Osteoblast (primary cell): Measurements from ENCODE around the gene FXYD7. TPM values are rescaled to one million over a fixed set of nuclear protein-coding genes. Genes with fewer than 3 reads are reported as not detected.
A peak's percentile ranks its signal among the peaks of the same experiment; 100 is the strongest.
"Not testable (repeated sequence)": the region's sequence is repeated elsewhere in the genome, so short reads cannot be mapped to it uniquely, and the experiment has no call there.

Experiments used
- DNase-seq: peaks from one replicate; pipeline ENCODE4 v3.0.0; 2011; ENCODE audit warnings: low spot score, mixed read lengths; ENCODE audit not compliant: insufficient read length; ENCODE audit errors: missing footprints
- H2AFZ ChIP-seq: 2 replicates; pipeline ENCODE4 v1.6.0; 2011; ENCODE audit warnings: mild to moderate bottlenecking, low read length
- H3K27ac ChIP-seq: 2 replicates; pipeline ENCODE4 v1.5.1; 2011; ENCODE audit warnings: mild to moderate bottlenecking, low read depth, low read length, moderate library complexity
- H3K27me3 ChIP-seq: 2 replicates; pipeline ENCODE4 v1.6.0; 2012; ENCODE audit warnings: mild to moderate bottlenecking, control low read depth, inconsistent platforms, low read length, moderate library complexity; ENCODE audit not compliant: insufficient read depth
- H3K36me3 ChIP-seq: 2 replicates; pipeline ENCODE4 v1.5.1; 2011; ENCODE audit warnings: mild to moderate bottlenecking, low read length, control low read depth, moderate library complexity; ENCODE audit not compliant: insufficient read depth
- H3K4me1 ChIP-seq: 2 replicates; pipeline ENCODE4 v1.5.1; 2011; ENCODE audit warnings: mild to moderate bottlenecking, low read length, control low read depth, moderate library complexity; ENCODE audit not compliant: insufficient read depth
- H3K4me2 ChIP-seq: 2 replicates; pipeline ENCODE4 v1.6.0; 2011; ENCODE audit warnings: mild to moderate bottlenecking, low read length; ENCODE audit not compliant: insufficient read depth
- H3K4me3 ChIP-seq: fragments of 200-600 bp; sonication (generic); 3 replicates; pipeline ENCODE4 v1.5.1; 2012; ENCODE audit warnings: mild to moderate bottlenecking, low read length, inconsistent platforms; ENCODE audit not compliant: insufficient read depth
- H3K79me2 ChIP-seq: 2 replicates; pipeline ENCODE4 v1.6.0; 2012; ENCODE audit warnings: mild to moderate bottlenecking, low read length, control low read depth, inconsistent platforms; ENCODE audit not compliant: insufficient read depth
- H3K9me3 ChIP-seq: 2 replicates; pipeline ENCODE4 v1.5.1; 2011; ENCODE audit warnings: low read depth, low read length, control low read depth
- H4K20me1 ChIP-seq: 2 replicates; pipeline ENCODE4 v1.6.0; 2012; ENCODE audit warnings: mild to moderate bottlenecking, low read length, control low read depth; ENCODE audit not compliant: insufficient read depth
- total RNA-seq: library from RNA; depleted of rRNA; stranded (reverse); fragments of >200 nt; gene quantifications from 2 replicates; pipeline ENCODE4 v1.2.3, GENCODE V29; 2012
- TF ChIP-seq, protein P1 (sequence below): IDR thresholded peaks from 2 replicates; pipeline ENCODE4 v1.5.1; 2011; ENCODE audit warnings: mild to moderate bottlenecking, low read depth, low read length, moderate library complexity; ENCODE audit errors: extremely low read depth

The FXYD7 gene
- total RNA-seq, 1 donor = not detected

DNA sequence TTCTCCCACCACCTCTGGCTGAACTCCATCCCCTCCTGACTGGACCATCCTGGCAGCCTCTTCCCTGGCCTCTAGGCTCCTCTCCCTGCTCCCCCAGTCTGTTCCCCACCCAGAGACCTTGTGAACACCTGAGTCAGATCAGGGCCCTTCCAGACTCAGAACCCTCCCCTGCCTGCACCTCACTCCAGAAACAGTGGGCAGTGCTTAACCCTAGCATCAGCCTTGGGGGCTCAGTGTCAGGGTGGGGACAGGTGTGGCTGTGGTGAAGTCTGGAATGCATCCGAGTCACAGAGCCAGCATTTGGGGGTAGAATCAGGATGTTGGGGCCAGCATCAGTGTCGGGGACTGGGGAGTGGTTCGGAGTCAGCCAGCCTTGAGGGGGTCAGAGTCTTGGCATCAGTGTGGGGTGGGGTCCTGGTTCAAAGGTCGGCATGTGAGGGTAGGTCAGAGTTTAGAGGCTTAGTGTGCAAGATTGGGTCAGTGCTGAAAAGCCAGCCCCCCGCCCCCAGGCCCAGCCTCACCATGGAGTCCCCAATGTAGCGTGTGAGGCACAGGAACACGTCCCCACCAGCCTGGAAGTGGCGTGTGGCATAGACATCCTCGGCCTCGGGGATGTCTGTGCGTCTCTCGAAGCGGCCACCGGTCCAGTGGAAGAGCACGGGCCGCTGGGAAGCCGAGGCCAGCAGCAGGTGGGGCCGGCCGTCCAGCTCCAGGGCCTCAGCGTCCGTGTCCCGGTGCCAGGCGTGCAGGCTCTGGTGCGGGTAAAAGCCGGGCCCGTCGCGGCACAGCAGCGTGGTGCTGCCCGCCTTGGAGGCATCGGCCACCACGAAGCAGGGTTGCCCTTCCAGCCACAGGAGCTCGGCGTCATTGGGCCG is 17.1 kb upstream of the FXYD7 start:
- Histone ChIP-seq H3K27me3 (no peaks in the 10 kb centered on the region), H4K20me1 (no peaks in the 10 kb centered on the region), H3K9me3 (no peaks in the 10 kb centered on the region), H2AFZ (no peak overlapping the region), H3K4me2 (no peak overlapping the region), H3K4me1 (peaks cover 29% of the 10 kb centered on the region), H3K36me3 (no peaks in the 10 kb centered on the region), H3K4me3 (no peak overlapping the region), H3K79me2 (no peaks in the 10 kb centered on the region), H3K27ac (no peak overlapping the region)
- DNase-seq = no peak
- TF ChIP-seq, protein P1, sequence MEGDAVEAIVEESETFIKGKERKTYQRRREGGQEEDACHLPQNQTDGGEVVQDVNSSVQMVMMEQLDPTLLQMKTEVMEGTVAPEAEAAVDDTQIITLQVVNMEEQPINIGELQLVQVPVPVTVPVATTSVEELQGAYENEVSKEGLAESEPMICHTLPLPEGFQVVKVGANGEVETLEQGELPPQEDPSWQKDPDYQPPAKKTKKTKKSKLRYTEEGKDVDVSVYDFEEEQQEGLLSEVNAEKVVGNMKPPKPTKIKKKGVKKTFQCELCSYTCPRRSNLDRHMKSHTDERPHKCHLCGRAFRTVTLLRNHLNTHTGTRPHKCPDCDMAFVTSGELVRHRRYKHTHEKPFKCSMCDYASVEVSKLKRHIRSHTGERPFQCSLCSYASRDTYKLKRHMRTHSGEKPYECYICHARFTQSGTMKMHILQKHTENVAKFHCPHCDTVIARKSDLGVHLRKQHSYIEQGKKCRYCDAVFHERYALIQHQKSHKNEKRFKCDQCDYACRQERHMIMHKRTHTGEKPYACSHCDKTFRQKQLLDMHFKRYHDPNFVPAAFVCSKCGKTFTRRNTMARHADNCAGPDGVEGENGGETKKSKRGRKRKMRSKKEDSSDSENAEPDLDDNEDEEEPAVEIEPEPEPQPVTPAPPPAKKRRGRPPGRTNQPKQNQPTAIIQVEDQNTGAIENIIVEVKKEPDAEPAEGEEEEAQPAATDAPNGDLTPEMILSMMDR = no peak

DNA sequence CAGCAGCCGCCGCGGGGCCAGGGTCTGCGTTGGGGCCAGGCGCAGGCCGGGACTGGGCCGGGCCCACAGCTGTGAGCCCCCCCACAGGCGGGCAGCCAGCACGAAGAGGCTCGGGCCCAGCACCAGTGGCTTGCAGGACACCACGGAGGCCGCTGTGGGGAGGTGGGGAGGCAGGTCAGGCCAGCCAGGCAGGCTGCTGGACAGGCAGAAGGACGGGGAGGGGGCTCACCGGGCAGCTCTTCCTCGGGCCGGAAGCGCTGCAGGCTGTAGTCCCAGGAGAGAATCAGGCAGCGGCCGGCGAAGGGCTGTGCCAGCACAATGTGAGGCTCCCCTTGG is 16.5 kb upstream of the FXYD7 start:
- H3K27ac ChIP-seq = no peak overlapping the region
- H2AFZ ChIP-seq = peak overlapping the region; percentile 41
- no peaks in the 10 kb centered on the region for H3K9me3 ChIP-seq
- H3K79me2 ChIP-seq = no peaks in the 10 kb centered on the region
- TF ChIP-seq, protein P1 = no peak
- no peak for DNase-seq
- H4K20me1 ChIP-seq = no peaks in the 10 kb centered on the region
- H3K36me3 ChIP-seq = no peaks in the 10 kb centered on the region
- no peak overlapping the region for H3K4me3 ChIP-seq
- no peaks in the 10 kb centered on the region for H3K27me3 ChIP-seq
- no peak overlapping the region for H3K4me2 ChIP-seq
- peaks cover 25% of the 10 kb centered on the region for H3K4me1 ChIP-seq

DNA sequence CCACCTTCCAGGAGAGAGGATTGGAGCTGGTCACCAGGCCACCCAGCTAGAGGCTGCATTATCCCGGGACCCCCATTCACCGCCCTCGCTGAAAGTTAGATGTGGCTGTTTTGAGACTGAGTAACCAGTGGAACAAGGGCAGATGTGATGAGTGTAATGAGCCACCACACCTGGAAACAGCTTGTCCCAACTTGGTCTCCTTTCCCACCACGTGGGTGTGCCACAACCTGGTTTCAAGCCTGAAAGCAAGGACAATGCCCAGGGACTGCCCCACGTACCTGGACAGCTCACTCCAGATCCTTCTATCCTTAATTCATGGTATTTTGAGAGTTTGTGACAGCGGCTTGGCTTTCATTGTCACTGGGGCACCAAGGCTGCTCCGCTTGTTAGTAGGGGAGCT is 15.2 kb upstream of the FXYD7 start:
- DNase-seq = no peak
- Histone ChIP-seq H3K4me1 (peaks cover 15% of the 10 kb centered on the region), H4K20me1 (no peaks in the 10 kb centered on the region), H3K36me3 (no peaks in the 10 kb centered on the region), H2AFZ (no peak overlapping the region), H3K9me3 (no peaks in the 10 kb centered on the region), H3K27me3 (no peaks in the 10 kb centered on the region), H3K27ac (no peak overlapping the region), H3K79me2 (no peaks in the 10 kb centered on the region), H3K4me2 (no peak overlapping the region), H3K4me3 (no peak overlapping the region)
- TF ChIP-seq, protein P1 = no peak

DNA sequence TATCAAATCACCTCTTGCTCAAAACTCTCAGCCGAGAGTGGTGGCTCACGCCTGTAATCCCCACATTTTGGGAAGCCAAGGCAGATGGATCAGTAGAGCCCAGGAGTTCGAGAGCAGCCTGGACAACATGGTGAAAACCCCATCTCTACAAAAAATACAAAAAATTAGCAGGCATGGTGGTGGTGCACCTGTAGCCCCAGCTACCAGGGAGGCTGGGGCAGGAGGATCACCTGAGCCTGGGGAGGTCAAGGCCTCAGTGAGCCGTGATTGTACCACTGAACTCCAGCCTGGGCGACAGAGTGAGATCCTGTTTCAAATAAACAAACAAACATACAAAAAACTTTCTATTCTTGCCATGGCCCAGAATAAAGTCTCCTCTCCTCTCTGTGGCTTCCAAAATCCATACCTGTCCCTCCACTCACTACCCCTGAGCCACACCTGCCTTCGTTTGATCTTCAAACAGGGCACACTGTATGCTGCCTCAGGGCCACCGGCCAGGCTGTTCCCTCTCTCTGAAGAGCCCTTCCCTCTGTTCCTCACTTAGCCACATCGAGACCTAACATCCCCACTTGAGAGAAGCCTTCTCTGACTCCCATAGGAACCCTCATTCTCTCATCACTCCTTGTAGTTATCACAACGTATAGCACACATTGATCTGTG is 14.5 kb upstream of the FXYD7 start:
- Histone ChIP-seq H3K36me3 (no peaks in the 10 kb centered on the region), H3K79me2 (no peaks in the 10 kb centered on the region), H4K20me1 (no peaks in the 10 kb centered on the region), H2AFZ (no peak overlapping the region), H3K4me1 (peaks cover 8% of the 10 kb centered on the region), H3K9me3 (no peaks in the 10 kb centered on the region), H3K27ac (no peak overlapping the region), H3K4me2 (no peak overlapping the region), H3K27me3 (no peaks in the 10 kb centered on the region), H3K4me3 (no peak overlapping the region)
- TF ChIP-seq, protein P1 = no peak
- no peak for DNase-seq

DNA sequence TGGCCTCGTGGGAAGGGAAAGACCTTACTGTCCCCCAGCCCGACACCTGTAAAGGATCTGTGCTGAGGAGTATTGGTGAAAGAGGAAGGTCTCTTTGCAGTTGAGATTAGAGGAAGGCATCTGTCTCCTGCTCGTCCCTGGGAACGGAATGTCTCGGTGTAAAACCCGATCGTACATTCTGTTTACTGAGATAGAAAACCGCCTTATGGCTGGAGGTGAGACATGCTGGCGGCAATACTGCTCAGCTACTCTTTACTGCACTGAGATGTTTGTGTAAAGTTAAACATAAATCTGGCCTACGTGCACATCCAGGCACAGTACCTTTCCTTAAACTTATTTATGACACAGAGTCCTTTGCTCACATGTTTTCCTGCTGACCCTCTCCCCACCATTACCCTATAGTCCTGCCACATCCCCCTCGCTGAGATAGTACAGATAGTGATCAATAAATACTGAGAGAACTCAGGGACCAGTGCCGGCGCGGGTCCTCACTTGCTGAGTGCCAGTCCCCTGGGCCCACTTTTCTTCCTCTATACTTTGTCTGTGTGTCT is 13.3 kb upstream of the FXYD7 start:
- H3K27me3 ChIP-seq, H3K4me3 ChIP-seq, H2AFZ ChIP-seq, H3K79me2 ChIP-seq, H3K9me3 ChIP-seq, DNase-seq, H3K4me2 ChIP-seq, H3K27ac ChIP-seq, H3K36me3 ChIP-seq, H4K20me1 ChIP-seq, H3K4me1 ChIP-seq: not testable (repeated sequence)
